CD4-positive, alpha-beta T cell (primary cell): Measurements from ENCODE around the gene AKT1. TPM values are rescaled to one million over a fixed set of nuclear protein-coding genes. Genes with fewer than 3 reads are reported as not detected.

Experiments used
- ATAC-seq: fragments of 200-7000 bp; cut with Tn5 transposase; one replicate; pipeline ENCODE4 v1.10.0; 2022; ENCODE audit warnings: mild to moderate bottlenecking; ENCODE audit not compliant: poor library complexity
- CTCF ChIA-PET: fragments of 350-600 bp; sonication (Branson Sonifier 250); formaldehyde crosslinking; loops from one replicate; lab custom pipeline; 2021; ENCODE audit warnings: antibody characterized with exemption, inconsistent platforms; lab: Charles Lee
- POLR2A ChIA-PET: fragments of 350-600 bp; sonication (Branson Sonifier 250); formaldehyde crosslinking; loops from one replicate; lab custom pipeline; 2021; ENCODE audit warnings: antibody characterized with exemption, inconsistent platforms; lab: Charles Lee
- DNase-seq, 14 experiments: peaks; one replicate each; pipeline ENCODE4 v3.0.0-alpha.2; 2013 to 2020; ENCODE audit warnings: mixed read lengths in 2 of 14
- H3K27ac ChIP-seq, 2 donors: one replicate each; pipeline versions ENCODE4 v1.5.1 to v1.7.0; 2013; ENCODE audit warnings: low read length in 2 of 2, low read depth in 1 of 2, mild to moderate bottlenecking in 1 of 2
- H3K27me3 ChIP-seq, 2 experiments: 1 replicate in 1 of 2; 2 replicates in 1 of 2; pipeline versions ENCODE4 v1.6.1 to v1.7.0; 2013; ENCODE audit warnings: low read length in 2 of 2, control low read depth in 1 of 2, mild to moderate bottlenecking in 1 of 2, moderate library complexity in 1 of 2; ENCODE audit not compliant: insufficient read depth in 2 of 2, control insufficient read depth in 1 of 2
- H3K36me3 ChIP-seq: one replicate; pipeline ENCODE4 v1.6.1; 2013; ENCODE audit warnings: low read length, control low read depth; ENCODE audit not compliant: insufficient read depth
- H3K4me1 ChIP-seq: one replicate; pipeline ENCODE4 v1.6.1; 2013; ENCODE audit warnings: low read length, control low read depth; ENCODE audit not compliant: insufficient read depth
- H3K4me3 ChIP-seq: one replicate; pipeline ENCODE4 v1.5.1; 2013; ENCODE audit warnings: mild to moderate bottlenecking, low read length, moderate library complexity
- H3K9me3 ChIP-seq, 2 experiments: 1 replicate in 1 of 2; 2 replicates in 1 of 2; pipeline versions ENCODE4 v1.6.1 to v1.7.0; 2013; ENCODE audit warnings: low read length in 2 of 2, mild to moderate bottlenecking in 2 of 2, control low read depth in 1 of 2, moderate library complexity in 1 of 2; ENCODE audit not compliant: control insufficient read depth in 1 of 2, insufficient read depth in 1 of 2
- H3K27ac Mint-ChIP-seq: one replicate; pipeline ENCODE4 v1.8.0; 2020; ENCODE audit warnings: mixed read lengths
- H3K27me3 Mint-ChIP-seq: one replicate; pipeline ENCODE4 v1.8.0; 2021; ENCODE audit warnings: mixed read lengths
- H3K36me3 Mint-ChIP-seq: one replicate; pipeline ENCODE4 v1.8.0; 2021; ENCODE audit warnings: low read depth, mixed read lengths
- H3K4me1 Mint-ChIP-seq: one replicate; pipeline ENCODE4 v1.8.0; 2021; ENCODE audit warnings: low read depth, mixed read lengths
- H3K4me3 Mint-ChIP-seq: one replicate; pipeline ENCODE4 v1.8.0; 2020; ENCODE audit warnings: mild to moderate bottlenecking, mixed read lengths
- H3K9me3 Mint-ChIP-seq: one replicate; pipeline ENCODE4 v1.8.0; 2020; ENCODE audit warnings: mixed read lengths
- intact Hi-C, 2 experiments: fragments of 100-400 bp; cut with DNase I in 1 of 2; cut with micrococcal nuclease in 1 of 2; formaldehyde crosslinking; loops; one replicate each; pipeline versions ENCODE4 v1.15.1 to v1.9.0; 2023 to 2025; cut with DNase I, micrococcal nuclease
- total RNA-seq, 174 experiments: library from RNA in 2 of 174; stranded (reverse) in 2 of 174; gene quantifications; one replicate each; pipeline ENCODE4 v1.2.3 and lab custom pipeline; 2021 to 2026
- TF ChIP-seq, protein P1 (sequence below): fragments of 200-600 bp; IDR thresholded peaks from one replicate; pipeline ENCODE4 v1.8.0; 2022; ENCODE audit warnings: antibody characterized with exemption, mild to moderate bottlenecking

Gene AKT1
- total RNA-seq, 2 experiments from 2014 or later, result 58.8 to 66.5 TPM

- Histone ChIP-seq H3K36me3 (no peaks in the 10 kb centered on the region), H3K4me3 (no peak overlapping the region), H3K27me3 (no peaks in the 10 kb centered on the region), H3K9me3 (no peaks in the 10 kb centered on the region), H3K4me1 (no peaks in the 10 kb centered on the region), H3K27ac (no peak overlapping the region)
- no peaks in the 10 kb centered on the region for H3K9me3 Mint-ChIP-seq
- DNase-seq, result no peak
- H3K4me1 Mint-ChIP-seq, result no peaks in the 10 kb centered on the region
- TF ChIP-seq, protein P1, sequence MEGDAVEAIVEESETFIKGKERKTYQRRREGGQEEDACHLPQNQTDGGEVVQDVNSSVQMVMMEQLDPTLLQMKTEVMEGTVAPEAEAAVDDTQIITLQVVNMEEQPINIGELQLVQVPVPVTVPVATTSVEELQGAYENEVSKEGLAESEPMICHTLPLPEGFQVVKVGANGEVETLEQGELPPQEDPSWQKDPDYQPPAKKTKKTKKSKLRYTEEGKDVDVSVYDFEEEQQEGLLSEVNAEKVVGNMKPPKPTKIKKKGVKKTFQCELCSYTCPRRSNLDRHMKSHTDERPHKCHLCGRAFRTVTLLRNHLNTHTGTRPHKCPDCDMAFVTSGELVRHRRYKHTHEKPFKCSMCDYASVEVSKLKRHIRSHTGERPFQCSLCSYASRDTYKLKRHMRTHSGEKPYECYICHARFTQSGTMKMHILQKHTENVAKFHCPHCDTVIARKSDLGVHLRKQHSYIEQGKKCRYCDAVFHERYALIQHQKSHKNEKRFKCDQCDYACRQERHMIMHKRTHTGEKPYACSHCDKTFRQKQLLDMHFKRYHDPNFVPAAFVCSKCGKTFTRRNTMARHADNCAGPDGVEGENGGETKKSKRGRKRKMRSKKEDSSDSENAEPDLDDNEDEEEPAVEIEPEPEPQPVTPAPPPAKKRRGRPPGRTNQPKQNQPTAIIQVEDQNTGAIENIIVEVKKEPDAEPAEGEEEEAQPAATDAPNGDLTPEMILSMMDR, result no peak
- H3K27ac Mint-ChIP-seq, result no peak overlapping the region
- no peak for ATAC-seq
- H3K36me3 Mint-ChIP-seq, result no peaks in the 10 kb centered on the region
- H3K4me3 Mint-ChIP-seq, result no peak overlapping the region
- H3K27me3 Mint-ChIP-seq, result no peaks in the 10 kb centered on the region
- ChIA-PET POLR2A (no interaction called here), CTCF (no interaction called here)
- intact Hi-C loops, result no loop called here
Measured at GRCh38 chr14:104734601-104734990, 61.0 kb downstream of the AKT1 start.

- DNase-seq (no peak), ATAC-seq (no peak)
- POLR2A ChIA-PET, result no interaction called here
- H3K4me3 Mint-ChIP-seq, result no peak overlapping the region
- Histone ChIP-seq H3K4me3 (no peak overlapping the region), H3K36me3 (no peaks in the 10 kb centered on the region), H3K9me3 (peaks cover 0 to 3% of the 10 kb centered on the region in 2 experiments), H3K27me3 (no peaks in the 10 kb centered on the region), H3K4me1 (no peaks in the 10 kb centered on the region), H3K27ac (no peak overlapping the region)
- CTCF ChIA-PET, result no interaction called here
- TF ChIP-seq, protein P1, result no peak
- intact Hi-C loops, result no loop called here
- no peaks in the 10 kb centered on the region for H3K27me3 Mint-ChIP-seq
- no peaks in the 10 kb centered on the region for H3K9me3 Mint-ChIP-seq
- H3K27ac Mint-ChIP-seq, result no peak overlapping the region
- no peaks in the 10 kb centered on the region for H3K4me1 Mint-ChIP-seq
- no peaks in the 10 kb centered on the region for H3K36me3 Mint-ChIP-seq
Measured at GRCh38 chr14:104734051-104734587, 61.4 kb downstream of the AKT1 start.

GRCh38 chr14:104732931-104733681, 62.4 kb downstream of the AKT1 start:
- Mint-ChIP-seq H3K36me3 (no peaks in the 10 kb centered on the region), H3K9me3 (no peaks in the 10 kb centered on the region), H3K27ac (no peak overlapping the region), H3K27me3 (no peaks in the 10 kb centered on the region), H3K4me1 (no peaks in the 10 kb centered on the region), H3K4me3 (no peak overlapping the region)
- DNase-seq (no peak), ATAC-seq (no peak)
- Histone ChIP-seq H3K4me3 (no peak overlapping the region), H3K27me3 (no peaks in the 10 kb centered on the region), H3K9me3 (peaks cover 0 to 4% of the 10 kb centered on the region in 2 experiments), H3K27ac (no peak overlapping the region), H3K36me3 (no peaks in the 10 kb centered on the region), H3K4me1 (no peaks in the 10 kb centered on the region)
- ChIA-PET CTCF (no interaction called here), POLR2A (no interaction called here)
- intact Hi-C loops, result no loop called here
- TF ChIP-seq, protein P1, result no peak
